ENCODE measurements around the gene ADAMTS13.
A peak's percentile ranks its signal among the peaks of the same experiment; 100 is the strongest.
"Not testable (repeated sequence)": the region's sequence is repeated elsewhere in the genome, so short reads cannot be mapped to it uniquely, and the experiment has no call there.

ADAMTS13 gene

GRCh38 chr9:133421615-133422542 is at the start of gene ADAMTS13:
Gene ADAMTS13, plus strand, starts transcription at chr9:133422367. Its CDS starts 77 bp downstream, at chr9:133422444.
- no peak within 1 kb of the TSS for H3K4me3 ChIP-seq (ENCODE audit: low read depth, low read length)
- no peak for TF ChIP-seq CTCF (IDR thresholded peaks at IDR 0.05; ENCODE audit: low read depth, low read length)

- no peak for TF ChIP-seq CTCF (IDR thresholded peaks at IDR 0.05; ENCODE audit: low read depth, low read length)
- peak overlapping the region; percentile 82 for H3K4me3 ChIP-seq (ENCODE audit: low read depth, low read length)
These were observed 47.5 kb upstream of the ADAMTS13 start for GRCh38 chr9:133374612-133375115.

- peak overlapping the region; percentile 82 for H3K4me3 ChIP-seq (ENCODE audit: low read depth, low read length)
- TF ChIP-seq CTCF (IDR thresholded peaks at IDR 0.05; ENCODE audit: low read depth, low read length), result no peak
These were observed 46.9 kb upstream of the ADAMTS13 start for GRCh38 chr9:133375116-133375723.

- peak within 1 kb of the TSS; percentile 82 for H3K4me3 ChIP-seq (ENCODE audit: low read depth, low read length)
- no peak for TF ChIP-seq CTCF (IDR thresholded peaks at IDR 0.05; ENCODE audit: low read depth, low read length)
These were observed 46.2 kb upstream of the ADAMTS13 start, which contains the start of the genes STKLD1 and SURF4 for GRCh38 chr9:133375724-133376654. Gene STKLD1, plus strand, starts transcription at chr9:133376366. Its CDS starts 108 bp downstream, at chr9:133376474. Gene SURF4, minus strand, starts transcription at chr9:133376060. Its CDS starts 91 bp downstream, at chr9:133375969.

- not testable (repeated sequence) for H3K4me3 ChIP-seq (ENCODE audit: low read depth, low read length)
These were observed 44.9 kb upstream of the ADAMTS13 start for GRCh38 chr9:133377280-133377679.

GRCh38 chr9:133377721-133378216 is 44.4 kb upstream of the ADAMTS13 start:
- H3K4me3 ChIP-seq (ENCODE audit: low read depth, low read length), result no peak overlapping the region
- TF ChIP-seq CTCF (IDR thresholded peaks at IDR 0.05; ENCODE audit: low read depth, low read length), result no peak

Measured in WI38 (cell line).